ENCODE results near the gene ZNF341. TPM values are rescaled to one million over a fixed set of nuclear protein-coding genes. Genes with fewer than 3 reads are reported as not detected.

Gene ZNF341
- polyA plus RNA-seq, 1 donor (not counting 4 experiments of a cell fraction or from before 2014, with no cell fraction given), result 1.7 TPM

- no peaks in the 10 kb centered on the region for H3K27me3 ChIP-seq (ENCODE audit: control insufficient read depth, extremely low read depth, insufficient read depth, low read length)
- no peak overlapping the region for H3K9ac ChIP-seq (ENCODE audit: control insufficient read depth, extremely low read depth, insufficient read depth, low read length)
- no peaks in the 10 kb centered on the region for H4K20me1 ChIP-seq (ENCODE audit: control insufficient read depth, extremely low read depth, insufficient read depth, low read length)
- peaks cover 13% of the 10 kb centered on the region for H3K4me1 ChIP-seq (ENCODE audit: control insufficient read depth, extremely low read depth, insufficient read depth, low read length)
- no peak overlapping the region for H3K4me3 ChIP-seq (ENCODE audit: control insufficient read depth in 2 of 3, extremely low read depth in 1 of 3, insufficient read depth in 2 of 3, low read depth in 1 of 3, low read length in 3 of 3)
- H3K79me2 ChIP-seq (ENCODE audit: control insufficient read depth, insufficient read depth, low read length), result peaks cover 12% of the 10 kb centered on the region
- no peak for DNase-seq (ENCODE audit: low read depth, low spot score)
- TF ChIP-seq EZH2 (IDR thresholded peaks at IDR 0.05; ENCODE audit: low read length) (no peak), CTCF (optimal IDR thresholded peaks at IDR 0.05 in 1 of 3, IDR thresholded peaks at IDR 0.05 in 1 of 3, conservative IDR thresholded peaks at IDR 0.05 in 1 of 3; ENCODE audit: extremely low read depth in 1 of 3, insufficient read depth in 2 of 3, low read length in 3 of 3) (no peak)
- no peaks in the 10 kb centered on the region for H3K36me3 ChIP-seq (ENCODE audit: control insufficient read depth in 2 of 2, extremely low read depth in 1 of 2, insufficient read depth in 2 of 2, low read length in 2 of 2)
- no peak for FAIRE-seq
- no peak overlapping the region for H3K27ac ChIP-seq (ENCODE audit: control insufficient read depth, insufficient read depth, low read length)
- dilution Hi-C loops (cut with MboI; ENCODE audit: extremely low pct_ligation_motif_present, low sequenced_read_pairs), result no loop called here
- no peak overlapping the region for H3K4me2 ChIP-seq (ENCODE audit: control insufficient read depth, extremely low read depth, insufficient read depth, low read depth, low read length)
- no peaks in the 10 kb centered on the region for H3K9me1 ChIP-seq (ENCODE audit: control insufficient read depth, extremely low read depth, insufficient read depth, low read length)
- no peak overlapping the region for H2AFZ ChIP-seq (ENCODE audit: control insufficient read depth, low read length)
- no peaks in the 10 kb centered on the region for H3K9me3 ChIP-seq (ENCODE audit: control insufficient read depth, low read depth, low read length)
These were observed 43.5 kb upstream of the ZNF341 start for GRCh38 chr20:33687993-33688937.

DNA sequence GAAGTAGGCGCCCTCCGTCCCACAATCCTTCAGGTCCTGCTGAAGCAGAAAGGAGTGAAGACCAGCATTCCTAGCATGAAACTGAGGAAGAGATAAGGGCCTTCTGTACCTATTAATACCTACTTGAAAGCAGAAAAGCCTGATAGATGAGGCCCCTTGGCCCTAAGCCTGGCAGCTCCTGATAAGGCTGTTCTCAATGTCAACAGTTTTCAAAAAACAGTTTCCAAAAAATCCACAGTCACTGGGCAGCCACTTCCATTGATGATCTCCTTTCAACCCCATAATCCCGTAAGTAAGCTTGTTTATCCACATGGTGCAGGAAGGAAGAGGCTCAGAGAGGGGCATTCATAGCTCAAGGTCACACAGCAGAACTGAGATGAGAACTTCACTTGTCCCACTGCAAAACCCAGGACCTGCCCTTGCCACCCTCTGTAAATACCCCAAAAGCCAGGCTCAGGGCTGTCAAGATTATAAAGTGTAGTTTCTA lies 42.8 kb upstream of the ZNF341 start:
- FAIRE-seq (no peak), DNase-seq (ENCODE audit: low read depth, low spot score) (no peak)
- Histone ChIP-seq H3K4me1 (ENCODE audit: control insufficient read depth, extremely low read depth, insufficient read depth, low read length) (peaks cover 13% of the 10 kb centered on the region), H4K20me1 (ENCODE audit: control insufficient read depth, extremely low read depth, insufficient read depth, low read length) (no peaks in the 10 kb centered on the region), H3K79me2 (ENCODE audit: control insufficient read depth, insufficient read depth, low read length) (peaks cover 12% of the 10 kb centered on the region), H2AFZ (ENCODE audit: control insufficient read depth, low read length) (no peak overlapping the region), H3K9me3 (ENCODE audit: control insufficient read depth, low read depth, low read length) (no peaks in the 10 kb centered on the region), H3K27ac (ENCODE audit: control insufficient read depth, insufficient read depth, low read length) (no peak overlapping the region), H3K4me2 (ENCODE audit: control insufficient read depth, extremely low read depth, insufficient read depth, low read depth, low read length) (no peak overlapping the region), H3K27me3 (ENCODE audit: control insufficient read depth, extremely low read depth, insufficient read depth, low read length) (no peaks in the 10 kb centered on the region), H3K4me3 (ENCODE audit: control insufficient read depth in 2 of 3, extremely low read depth in 1 of 3, insufficient read depth in 2 of 3, low read depth in 1 of 3, low read length in 3 of 3) (no peak overlapping the region), H3K36me3 (ENCODE audit: control insufficient read depth in 2 of 2, extremely low read depth in 1 of 2, insufficient read depth in 2 of 2, low read length in 2 of 2) (no peaks in the 10 kb centered on the region), H3K9me1 (ENCODE audit: control insufficient read depth, extremely low read depth, insufficient read depth, low read length) (no peaks in the 10 kb centered on the region), H3K9ac (ENCODE audit: control insufficient read depth, extremely low read depth, insufficient read depth, low read length) (no peak overlapping the region)
- no peak for TF ChIP-seq CTCF (optimal IDR thresholded peaks at IDR 0.05 in 1 of 3, IDR thresholded peaks at IDR 0.05 in 1 of 3, conservative IDR thresholded peaks at IDR 0.05 in 1 of 3; ENCODE audit: extremely low read depth in 1 of 3, insufficient read depth in 2 of 3, low read length in 3 of 3)
- dilution Hi-C loops (cut with MboI; ENCODE audit: extremely low pct_ligation_motif_present, low sequenced_read_pairs), result no loop called here

Data from keratinocyte (primary cell).